IPS DF 4.7 (cell line): Measurements from ENCODE around the gene SLC25A44.
"Not testable (repeated sequence)": the region's sequence is repeated elsewhere in the genome, so short reads cannot be mapped to it uniquely, and the experiment has no call there.

ENCODE experiments used
- DNase-seq: peaks from one replicate; pipeline ENCODE4 v3.0.0-alpha.2; 2013; ENCODE audit warnings: low spot score; ENCODE audit errors: extremely low read depth

The SLC25A44 gene

GRCh38 chr1:156200044-156200443 lies 6.1 kb downstream of the SLC25A44 start:
- DNase-seq: no peak

GRCh38 chr1:156203331-156203730 lies 9.4 kb downstream of the SLC25A44 start:
- DNase-seq: no peak

- no peak for DNase-seq
Observed at GRCh38 chr1:156204686-156205085, 10.8 kb downstream of the SLC25A44 start.

- DNase-seq: no peak
Observed at GRCh38 chr1:156211243-156211642, 17.3 kb downstream of the SLC25A44 start.

GRCh38 chr1:156212130-156212529 lies 18.2 kb downstream of the SLC25A44 start:
- DNase-seq: no peak

- DNase-seq: peak; percentile 74
Observed at GRCh38 chr1:156212833-156213643, 19.1 kb downstream of the SLC25A44 start, which contains the start of gene PMF1. Gene PMF1 (plus strand): TSS chr1:156213007. CDS start chr1:156213016, 9 bp downstream.

GRCh38 chr1:156213644-156213966 lies 19.7 kb downstream of the SLC25A44 start:
- no peak for DNase-seq

GRCh38 chr1:156214024-156214748 lies 20.3 kb downstream of the SLC25A44 start:
- DNase-seq: no peak

- DNase-seq: not testable (repeated sequence)
Observed at GRCh38 chr1:156216361-156217086, 22.6 kb downstream of the SLC25A44 start.

- no peak for DNase-seq
Observed at GRCh38 chr1:156217871-156218270, 24.0 kb downstream of the SLC25A44 start.

GRCh38 chr1:156220226-156220625 lies 26.3 kb downstream of the SLC25A44 start:
- DNase-seq: no peak

GRCh38 chr1:156221986-156222692 lies 28.2 kb downstream of the SLC25A44 start:
- no peak for DNase-seq

- no peak for DNase-seq
Observed at GRCh38 chr1:156225677-156226014, 31.7 kb downstream of the SLC25A44 start.

GRCh38 chr1:156226116-156226538 lies 32.2 kb downstream of the SLC25A44 start:
- DNase-seq: no peak

GRCh38 chr1:156226782-156227181 lies 32.9 kb downstream of the SLC25A44 start:
- DNase-seq: no peak

- no peak for DNase-seq
Observed at GRCh38 chr1:156228501-156228900, 34.6 kb downstream of the SLC25A44 start.

GRCh38 chr1:156229809-156230472 lies 36.0 kb downstream of the SLC25A44 start:
- no peak for DNase-seq

GRCh38 chr1:156230473-156230837 lies 36.6 kb downstream of the SLC25A44 start:
- DNase-seq: no peak

GRCh38 chr1:156232201-156232894 lies 38.4 kb downstream of the SLC25A44 start:
- DNase-seq: no peak

- DNase-seq: no peak
Observed at GRCh38 chr1:156233426-156234127, 39.7 kb downstream of the SLC25A44 start.
